ENCODE data around the gene TAC3. TPM values are rescaled to one million over a fixed set of nuclear protein-coding genes. Genes with fewer than 3 reads are reported as not detected.
"Not testable (repeated sequence)": the region's sequence is repeated elsewhere in the genome, so short reads cannot be mapped to it uniquely, and the experiment has no call there.

Gene TAC3
- 22.2 and 24.3 TPM in 2 replicates for polyA plus RNA-seq (2014; cell fraction: cytosol; rRNA removed)
- 7.5 and 10.3 TPM in 2 replicates for polyA plus RNA-seq (2014; cell fraction: nucleus; rRNA removed)

DNA sequence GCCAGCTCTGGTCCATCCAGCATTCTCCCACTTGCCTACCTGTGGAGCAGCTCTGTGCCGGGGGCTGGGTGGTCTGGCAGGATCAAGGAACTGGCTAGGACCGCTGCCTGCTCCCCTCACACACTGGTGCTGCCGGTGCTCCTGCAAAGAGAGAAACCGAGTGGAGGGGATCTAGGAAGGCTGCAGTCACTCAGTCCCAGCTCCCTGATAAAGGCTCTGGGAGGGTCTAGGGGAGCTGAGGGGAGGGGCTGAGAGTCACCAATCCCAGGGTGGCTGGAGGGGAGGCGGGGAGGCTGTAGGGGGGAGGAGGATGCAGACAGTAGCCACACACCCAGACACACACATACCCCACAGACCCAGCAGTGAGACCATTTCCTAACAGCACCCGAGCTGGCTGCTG, at the start of gene TAC3:
Gene TAC3, minus strand, starts transcription at position 182 of the 400 bp plus-strand sequence. CDS start 732 bp downstream, outside the sequence.
- DNase-seq (ENCODE audit: low spot score), result peak; percentile 76

GRCh38 chr12:57063991-57064685, 47.8 kb upstream of the TAC3 start:
- no peak for DNase-seq (ENCODE audit: low spot score)

- DNase-seq (ENCODE audit: low spot score), result no peak
Measured at GRCh38 chr12:57058454-57058853, 42.1 kb upstream of the TAC3 start.

DNA sequence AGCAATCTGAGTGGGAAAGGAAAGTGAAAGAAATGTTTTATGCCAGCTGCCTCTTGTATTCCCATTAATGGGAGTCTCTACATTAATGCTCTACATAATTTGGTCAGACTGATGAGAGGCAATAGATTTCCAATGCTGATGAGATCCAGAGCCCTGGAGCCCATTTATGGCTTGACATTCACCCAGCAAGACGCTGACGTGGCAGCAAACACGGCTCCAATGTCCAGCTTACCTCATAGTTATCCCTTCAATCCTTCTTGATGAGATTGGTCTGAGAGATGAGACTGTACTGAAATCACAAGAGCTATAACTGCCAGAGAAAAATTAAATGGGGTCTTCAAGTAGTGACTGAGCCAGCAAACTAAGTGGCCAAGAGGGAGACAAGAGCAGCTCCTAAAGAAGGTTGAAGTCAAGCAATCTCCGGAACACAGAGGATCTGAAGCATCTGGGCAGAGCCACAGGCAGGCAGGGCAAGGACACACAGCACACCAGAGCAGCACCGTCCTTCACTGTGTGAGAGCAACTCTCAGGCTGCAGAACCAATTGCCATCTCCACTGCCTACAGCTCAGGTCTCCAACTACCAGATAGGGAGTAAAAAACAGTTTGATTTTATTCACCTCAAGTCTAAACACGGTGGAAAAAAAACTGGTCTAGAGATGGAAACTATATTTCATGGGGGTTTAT, 40.9 kb upstream of the TAC3 start:
- DNase-seq (ENCODE audit: low spot score), result no peak

DNA sequence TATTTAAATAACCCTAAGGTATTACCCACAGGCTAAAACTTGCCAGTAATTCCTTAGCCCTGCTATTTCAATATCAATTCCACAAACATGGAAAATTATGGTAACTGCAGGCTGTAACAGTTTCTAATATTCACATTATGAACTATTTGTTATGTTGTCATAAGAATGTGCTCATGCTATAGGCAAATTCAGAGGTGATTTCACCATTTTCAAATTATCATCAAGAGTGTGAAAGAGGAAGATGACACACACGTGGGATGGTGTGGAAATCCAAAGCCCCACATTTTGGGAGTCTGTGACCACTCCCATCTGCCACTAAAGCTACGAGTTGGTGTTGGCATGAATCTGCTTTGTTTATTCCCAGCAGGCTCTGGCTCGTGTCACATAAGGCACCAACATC, 39.5 kb upstream of the TAC3 start:
- no peak for DNase-seq (ENCODE audit: low spot score)

DNA sequence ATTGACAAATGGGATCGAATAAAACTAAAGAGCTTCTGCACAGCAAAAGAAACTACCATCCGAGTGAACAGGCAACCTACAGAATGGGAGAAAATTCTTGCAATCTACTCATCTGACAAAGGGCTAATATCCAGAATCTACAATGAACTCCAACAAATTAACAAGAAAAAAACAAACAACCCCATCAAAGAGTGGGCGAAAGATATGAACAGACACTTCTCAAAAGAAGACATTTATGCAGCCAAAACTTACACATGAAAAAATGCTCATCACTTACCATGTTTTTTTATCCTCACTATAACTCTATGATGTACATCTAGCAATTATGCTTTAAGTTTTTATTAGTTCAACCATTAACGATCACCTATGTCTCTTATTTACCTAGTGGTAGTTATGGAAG, 37.6 kb upstream of the TAC3 start:
- not testable (repeated sequence) for DNase-seq (ENCODE audit: low spot score)

- DNase-seq (ENCODE audit: low spot score), result not testable (repeated sequence)
Measured at GRCh38 chr12:57053146-57053545, 36.8 kb upstream of the TAC3 start.

DNA sequence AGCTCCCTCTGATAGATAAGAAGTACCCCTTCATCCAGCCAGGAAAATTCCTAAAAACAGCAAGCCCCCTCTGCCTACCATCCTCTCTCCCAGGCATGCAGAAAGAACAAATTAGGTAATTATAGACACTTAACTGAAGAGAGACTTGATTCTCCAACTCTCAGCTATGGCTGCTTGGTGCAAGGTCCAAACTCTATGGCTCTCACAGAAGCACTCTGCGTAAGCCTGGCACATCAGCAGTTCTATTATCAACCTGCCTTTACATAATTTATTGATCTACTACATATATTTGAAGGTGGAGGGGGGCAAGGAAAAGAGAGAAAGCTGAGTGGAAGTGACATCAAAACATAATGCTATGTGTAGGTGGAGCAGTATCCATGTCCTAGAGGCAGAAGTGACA, 34.7 kb upstream of the TAC3 start:
- DNase-seq (ENCODE audit: low spot score), result no peak

GRCh38 chr12:57049890-57050289, 33.6 kb upstream of the TAC3 start, which contains the start of gene MYO1A:
Gene MYO1A (minus strand): TSS chr12:57050129. CDS start chr12:57048323, 1,806 bp downstream.
- no peak for DNase-seq (ENCODE audit: low spot score)

GRCh38 chr12:57049119-57049446, 32.8 kb upstream of the TAC3 start:
- DNase-seq (ENCODE audit: low spot score), result no peak

DNA sequence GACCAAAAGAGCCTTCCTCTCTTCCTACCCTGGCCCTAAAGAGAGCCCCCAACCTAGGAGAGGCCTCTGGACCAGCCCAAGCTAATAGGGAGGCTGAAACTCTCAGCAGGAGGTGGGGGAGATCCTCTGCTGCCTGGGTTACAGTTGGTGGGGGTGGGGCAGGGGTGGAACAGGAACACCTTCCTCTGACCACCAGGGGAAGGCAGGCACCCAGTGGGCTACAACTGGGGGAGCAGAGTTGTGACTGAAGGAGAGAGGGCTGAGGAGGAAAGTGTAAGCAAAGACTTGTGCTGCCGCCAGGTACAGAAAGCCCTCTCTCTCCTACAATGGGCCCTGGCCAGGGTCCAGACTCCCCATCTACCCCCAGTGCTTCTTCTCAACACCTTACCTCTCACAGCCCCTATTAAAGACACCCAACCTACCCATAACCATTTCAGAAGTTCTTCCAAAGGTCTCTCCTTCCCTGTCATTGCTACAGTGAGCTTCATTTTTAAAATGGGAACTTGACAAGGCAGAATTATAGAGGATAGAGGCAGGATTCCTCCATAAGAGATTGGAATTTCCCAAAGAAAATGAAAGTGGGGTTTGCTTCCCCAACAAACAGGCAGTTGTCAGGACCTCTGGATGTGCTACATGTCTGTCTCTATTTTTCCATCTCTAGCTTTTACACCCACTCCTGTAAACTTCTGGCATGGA, 32.2 kb upstream of the TAC3 start:
- no peak for DNase-seq (ENCODE audit: low spot score)

DNA sequence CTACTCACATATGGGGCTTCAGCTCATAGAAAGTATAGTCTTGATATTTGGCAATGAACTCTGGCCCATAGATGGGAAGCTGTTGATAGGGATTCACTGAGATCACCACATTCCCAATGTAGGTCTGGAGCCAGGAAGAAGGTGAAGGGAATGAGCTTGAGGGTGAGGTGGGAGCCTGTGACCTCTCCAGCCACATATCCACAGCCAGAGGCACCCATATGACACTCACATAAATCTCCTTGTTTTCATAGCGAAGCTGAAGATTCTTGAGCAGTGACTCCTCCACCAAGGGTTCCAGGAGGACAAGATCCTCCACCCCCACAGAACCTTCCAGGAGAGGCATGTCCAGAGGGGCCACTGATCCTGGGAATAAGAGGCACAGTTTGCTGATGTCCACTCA, 31.7 kb upstream of the TAC3 start:
- no peak for DNase-seq (ENCODE audit: low spot score)

GRCh38 chr12:57046947-57047890, 30.9 kb upstream of the TAC3 start:
- DNase-seq (ENCODE audit: low spot score), result no peak

DNA sequence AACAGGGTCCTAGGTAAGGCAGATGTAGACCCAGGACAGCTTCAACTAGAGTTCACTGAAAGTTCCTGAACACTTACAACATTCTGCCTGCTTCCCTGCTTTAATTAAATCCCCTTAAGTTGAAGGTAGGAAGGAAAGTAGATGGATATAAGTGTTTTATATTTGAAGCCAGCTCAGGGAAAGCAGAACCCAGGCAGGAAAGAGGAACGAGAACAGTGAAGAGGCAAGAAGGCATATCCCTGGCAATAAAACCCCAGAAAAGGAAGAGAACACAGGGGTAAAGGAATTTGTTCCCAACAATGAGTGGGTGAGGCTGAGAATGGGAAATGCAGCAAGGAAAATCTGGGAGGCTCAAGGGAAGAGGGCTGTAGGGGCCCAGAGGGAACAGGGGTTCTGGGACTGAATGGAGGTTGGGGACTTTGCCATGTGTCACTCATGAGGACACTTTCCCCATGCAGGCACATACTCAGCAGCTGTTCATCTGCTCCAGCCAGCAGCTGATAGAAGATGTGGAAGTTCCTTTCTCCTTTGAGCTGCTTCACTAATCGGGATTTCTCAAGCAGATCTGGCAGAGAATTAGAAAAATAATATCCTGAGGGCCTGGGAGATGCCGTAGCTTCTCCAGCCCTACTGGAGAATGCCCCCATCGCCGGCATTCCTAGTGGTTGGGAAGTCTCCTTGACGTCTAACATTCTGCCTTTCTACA, 29.9 kb upstream of the TAC3 start:
- DNase-seq (ENCODE audit: low spot score), result no peak

GRCh38 chr12:57044889-57045288, 28.6 kb upstream of the TAC3 start:
- no peak for DNase-seq (ENCODE audit: low spot score)

GRCh38 chr12:57044468-57044867, 28.1 kb upstream of the TAC3 start:
- DNase-seq (ENCODE audit: low spot score), result no peak

GRCh38 chr12:57042695-57043094, 26.4 kb upstream of the TAC3 start:
- DNase-seq (ENCODE audit: low spot score), result no peak

DNA sequence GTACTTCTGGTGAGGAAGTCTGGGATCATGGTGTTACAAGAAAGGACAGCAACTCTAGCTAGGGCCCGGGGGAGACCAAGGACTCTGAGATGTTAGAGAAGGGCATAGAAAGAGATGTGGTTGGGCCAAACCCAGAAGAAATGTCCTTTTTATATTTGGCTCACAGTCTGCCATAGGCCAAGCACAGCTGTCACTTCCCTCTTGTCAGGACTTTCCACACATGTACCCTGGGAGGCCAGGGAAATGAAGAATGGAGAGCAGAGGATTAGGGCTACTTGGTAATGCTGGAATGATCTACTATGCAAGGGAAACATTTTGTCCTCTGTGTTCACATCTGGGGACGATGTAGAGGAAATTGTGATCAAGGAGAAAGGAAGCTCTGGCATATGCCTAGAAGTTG, 24.4 kb upstream of the TAC3 start:
- DNase-seq (ENCODE audit: low spot score), result no peak

DNA sequence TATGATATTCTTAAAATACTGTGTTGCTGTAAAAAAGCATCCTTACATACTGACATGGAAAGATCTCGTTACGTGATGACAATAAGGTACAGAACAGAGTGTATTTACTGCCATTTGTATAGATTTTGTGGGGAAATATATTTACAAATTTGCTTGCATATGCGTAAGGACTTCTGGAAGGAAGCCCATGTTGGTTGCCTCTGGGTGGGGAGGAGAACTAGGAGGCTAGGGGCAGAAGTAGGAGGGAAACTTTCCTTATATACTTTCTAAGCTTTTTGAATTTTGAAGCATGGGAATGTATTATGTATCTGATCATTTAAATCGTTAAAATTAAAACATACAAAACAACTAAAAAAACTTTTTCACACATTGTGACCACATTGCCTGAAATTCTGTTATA, 23.9 kb upstream of the TAC3 start:
- DNase-seq (ENCODE audit: low spot score), result no peak

DNA sequence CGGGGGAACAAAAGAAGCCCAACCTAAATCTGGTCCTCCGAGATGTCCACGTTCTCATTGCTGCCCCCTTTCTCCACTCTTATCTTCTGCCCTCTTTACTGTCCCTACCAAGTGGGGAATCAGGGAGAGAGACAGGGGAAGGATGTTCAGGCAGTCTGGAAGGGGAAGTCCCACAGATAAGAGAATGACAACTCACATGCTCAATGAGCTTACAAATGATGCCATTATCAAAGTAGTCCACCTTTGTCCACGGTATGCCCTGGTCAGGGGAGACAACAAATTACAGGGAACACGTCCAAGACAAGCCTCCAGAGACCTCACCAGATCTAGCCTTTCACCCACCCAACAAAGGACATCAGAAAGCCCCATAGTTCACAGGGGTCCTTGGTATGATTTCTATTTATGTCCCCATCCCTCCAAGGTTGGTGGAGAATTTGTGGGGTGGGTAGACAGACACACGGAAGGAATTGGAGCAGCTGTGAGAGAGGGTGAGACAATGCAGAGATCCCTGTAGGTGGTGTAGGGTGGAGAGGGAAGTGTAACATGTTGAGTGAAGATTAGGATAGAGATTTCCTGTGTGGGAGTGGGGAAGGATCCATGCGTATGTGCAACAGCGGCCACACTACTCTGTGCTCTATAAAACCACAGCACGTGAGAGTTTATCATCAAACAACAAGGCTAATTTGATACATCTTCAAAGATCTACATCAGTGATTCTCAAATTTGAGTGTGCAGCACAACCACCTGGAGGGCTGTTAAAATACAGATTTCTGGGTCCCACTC, 22.9 kb upstream of the TAC3 start:
- DNase-seq (ENCODE audit: low spot score), result no peak
